Tongue (tissue), 2 donors: Measurements from ENCODE around the gene GPR155. TPM values are rescaled to one million over a fixed set of nuclear protein-coding genes. Genes with fewer than 3 reads are reported as not detected.
"Not testable (repeated sequence)": the region's sequence is repeated elsewhere in the genome, so short reads cannot be mapped to it uniquely, and the experiment has no call there.

Source experiments
- DNase-seq: peaks from one replicate; pipeline ENCODE4 v3.0.0-alpha.2; 2015
- total RNA-seq: library from RNA; depleted of rRNA; stranded (reverse); fragments of >200 nt; gene quantifications from one replicate; pipeline ENCODE4 v1.2.3, GENCODE V29; 2014

The GPR155 gene
- total RNA-seq, 1 donor from 2014 or later, result 13.3 TPM

GRCh38 chr2:174439323-174439722 is 47.5 kb downstream of the GPR155 start:
- DNase-seq, result no peak

- peak; percentile 36 for DNase-seq
These were observed 48.5 kb downstream of the GPR155 start for GRCh38 chr2:174438146-174438886.

- DNase-seq, result no peak
These were observed 50.5 kb downstream of the GPR155 start for GRCh38 chr2:174436351-174436750.

- no peak for DNase-seq
These were observed 54.9 kb downstream of the GPR155 start for GRCh38 chr2:174431902-174432301.

- no peak for DNase-seq
These were observed 56.8 kb downstream of the GPR155 start for GRCh38 chr2:174430066-174430465.

GRCh38 chr2:174428214-174428613 is 58.6 kb downstream of the GPR155 start:
- DNase-seq, result no peak

GRCh38 chr2:174412256-174412655 is 74.6 kb downstream of the GPR155 start:
- no peak for DNase-seq

- not testable (repeated sequence) for DNase-seq
These were observed 76.8 kb downstream of the GPR155 start for GRCh38 chr2:174410039-174410438.

- no peak for DNase-seq
These were observed 83.2 kb downstream of the GPR155 start for GRCh38 chr2:174403628-174404027.

GRCh38 chr2:174400853-174401252 is 86.0 kb downstream of the GPR155 start:
- no peak for DNase-seq

GRCh38 chr2:174399171-174399570 is 87.7 kb downstream of the GPR155 start:
- DNase-seq, result no peak

GRCh38 chr2:174397773-174398172 is 89.1 kb downstream of the GPR155 start:
- no peak for DNase-seq

GRCh38 chr2:174395969-174396630 is 90.7 kb downstream of the GPR155 start:
- peak; percentile 51 for DNase-seq

GRCh38 chr2:174395284-174395968 is 91.4 kb downstream of the GPR155 start, which contains the start of gene SCRN3:
Gene SCRN3, plus strand, starts transcription at chr2:174395730. Its CDS starts 2,554 bp downstream, at chr2:174398284.
- peak; percentile 93 for DNase-seq

- DNase-seq, result no peak
These were observed 94.1 kb downstream of the GPR155 start for GRCh38 chr2:174392706-174393105.

- not testable (repeated sequence) for DNase-seq
These were observed 96.5 kb downstream of the GPR155 start for GRCh38 chr2:174390303-174390702.

GRCh38 chr2:174389542-174389941 is 97.3 kb downstream of the GPR155 start:
- DNase-seq, result no peak

GRCh38 chr2:174388706-174389105 is 98.1 kb downstream of the GPR155 start:
- not testable (repeated sequence) for DNase-seq

- no peak for DNase-seq
These were observed 101.6 kb downstream of the GPR155 start for GRCh38 chr2:174385201-174385600.

GRCh38 chr2:174383796-174384195 is 103.0 kb downstream of the GPR155 start:
- no peak for DNase-seq
